Measurements from ENCODE around the gene ANKRD18B. TPM values are rescaled to one million over a fixed set of nuclear protein-coding genes. Genes with fewer than 3 reads are reported as not detected.
"Not testable (repeated sequence)": the region's sequence is repeated elsewhere in the genome, so short reads cannot be mapped to it uniquely, and the experiment has no call there.

ANKRD18B gene
- total RNA-seq, 1 experiment from 2014 or later = 5.4 TPM

GRCh38 chr9:33515342-33515995 is 8.6 kb upstream of the ANKRD18B start:
- H3K4me3 ChIP-seq (ENCODE audit: low read length); ATAC-seq; H3K9me3 ChIP-seq (ENCODE audit: low read length); H3K9me2 ChIP-seq (replicated peaks; ENCODE audit: low read length); POLR2A ChIA-PET (ENCODE audit: unreplicated experiment); H3K79me2 ChIP-seq (ENCODE audit: low read length); H3K36me3 ChIP-seq (ENCODE audit: low read depth, low read length); H3K27ac ChIP-seq (ENCODE audit: low read length); H3K4me1 ChIP-seq (ENCODE audit: insufficient read depth, low read length); H2AFZ ChIP-seq (ENCODE audit: low read length); CTCF ChIA-PET; H3K27me3 ChIP-seq (ENCODE audit: low read length); H3K9ac ChIP-seq (ENCODE audit: low read length); BruUV-seq (replicated peaks); H3F3A ChIP-seq (ENCODE audit: low read length, unreplicated experiment); H3K4me2 ChIP-seq (ENCODE audit: low read length); H4K20me1 ChIP-seq (ENCODE audit: low read length); DNase-seq: not testable (repeated sequence)
- intact Hi-C loops (cut with micrococcal nuclease) = loop anchor here (5.0 kb wide), 1 partner anchor 43 kb away; the partner anchor contains the start of gene NOL6

- H3K4me3 ChIP-seq (ENCODE audit: low read length); DNase-seq; H3K27ac ChIP-seq (ENCODE audit: low read length); H3K4me1 ChIP-seq (ENCODE audit: insufficient read depth, low read length); H3K9ac ChIP-seq (ENCODE audit: low read length); H3K36me3 ChIP-seq (ENCODE audit: low read depth, low read length); H2AFZ ChIP-seq (ENCODE audit: low read length); H4K20me1 ChIP-seq (ENCODE audit: low read length); H3K9me3 ChIP-seq (ENCODE audit: low read length); H3K4me2 ChIP-seq (ENCODE audit: low read length); POLR2A ChIA-PET (ENCODE audit: unreplicated experiment); H3K27me3 ChIP-seq (ENCODE audit: low read length); CTCF ChIA-PET; ATAC-seq; BruUV-seq (replicated peaks); H3F3A ChIP-seq (ENCODE audit: low read length, unreplicated experiment); H3K9me2 ChIP-seq (replicated peaks; ENCODE audit: low read length); H3K79me2 ChIP-seq (ENCODE audit: low read length): not testable (repeated sequence)
- intact Hi-C loops (cut with micrococcal nuclease) = loop anchor here (5.0 kb wide), 1 partner anchor 44 kb away; the partner anchor contains the start of gene NOL6
Measured at GRCh38 chr9:33516397-33516796, 7.7 kb upstream of the ANKRD18B start.

- Histone ChIP-seq H3K79me2 (ENCODE audit: low read length) (no peaks in the 10 kb centered on the region), H3K36me3 (ENCODE audit: low read depth, low read length) (no peaks in the 10 kb centered on the region), H3K4me3 (ENCODE audit: low read length) (no peak overlapping the region), H3K4me1 (ENCODE audit: insufficient read depth, low read length) (peaks cover 3% of the 10 kb centered on the region; the same call in 1 of the 2 replicates), H3K9ac (ENCODE audit: low read length) (no peak overlapping the region), H4K20me1 (ENCODE audit: low read length) (no peaks in the 10 kb centered on the region), H3K9me2 (replicated peaks; ENCODE audit: low read length) (no peaks in the 10 kb centered on the region), H3K27ac (ENCODE audit: low read length) (no peak overlapping the region), H3K9me3 (ENCODE audit: low read length) (no peaks in the 10 kb centered on the region), H3F3A (ENCODE audit: low read length, unreplicated experiment) (no peaks in the 10 kb centered on the region), H3K4me2 (ENCODE audit: low read length) (no peak overlapping the region), H3K27me3 (ENCODE audit: low read length) (no peaks in the 10 kb centered on the region), H2AFZ (ENCODE audit: low read length) (no peak overlapping the region)
- no TSS peak for BruUV-seq (replicated peaks)
- DNase-seq (peak; percentile 57), ATAC-seq (peak; percentile 71)
- TF ChIP-seq CTCF (conservative IDR thresholded peaks at IDR 0.05; ENCODE audit: low read depth, low read length) (peak; percentile 62), EZH2 (IDR thresholded peaks at IDR 0.05; ENCODE audit: low read length, unreplicated experiment) (no peak)
- intact Hi-C loops (cut with micrococcal nuclease) = loop anchor here (5.0 kb wide), 1 partner anchor 45 kb away; the partner anchor contains the start of gene NOL6
- ChIA-PET POLR2A (ENCODE audit: unreplicated experiment) (no interaction called here), CTCF (interaction anchor here (1.0 kb wide), 1 partner anchor 44 kb away, joined by 5 read pairs; the partner anchor contains the start of gene NOL6)
Measured at GRCh38 chr9:33517373-33517772, 6.7 kb upstream of the ANKRD18B start.

- H4K20me1 ChIP-seq (ENCODE audit: low read length); H3K36me3 ChIP-seq (ENCODE audit: low read depth, low read length); H3K9ac ChIP-seq (ENCODE audit: low read length); H3F3A ChIP-seq (ENCODE audit: low read length, unreplicated experiment); POLR2A ChIA-PET (ENCODE audit: unreplicated experiment); H3K9me2 ChIP-seq (replicated peaks; ENCODE audit: low read length); H3K9me3 ChIP-seq (ENCODE audit: low read length); H2AFZ ChIP-seq (ENCODE audit: low read length); H3K4me1 ChIP-seq (ENCODE audit: insufficient read depth, low read length); H3K79me2 ChIP-seq (ENCODE audit: low read length); H3K4me3 ChIP-seq (ENCODE audit: low read length); BruUV-seq (replicated peaks); H3K27me3 ChIP-seq (ENCODE audit: low read length); H3K27ac ChIP-seq (ENCODE audit: low read length): not testable (repeated sequence)
- CTCF ChIA-PET = interaction anchor here (1.0 kb wide), 1 partner anchor 44 kb away, joined by 5 read pairs; the partner anchor contains the start of gene NOL6
- ATAC-seq (peak; percentile 97), DNase-seq (peak; percentile 67)
- intact Hi-C loops (cut with micrococcal nuclease) = loop anchor here (5.0 kb wide), 1 partner anchor 46 kb away; the partner anchor contains the start of gene NOL6
- H3K4me2 ChIP-seq (ENCODE audit: low read length) = peak overlapping the region; percentile 61
Measured at GRCh38 chr9:33517934-33518577, 6.0 kb upstream of the ANKRD18B start.

- H3F3A ChIP-seq (ENCODE audit: low read length, unreplicated experiment); H4K20me1 ChIP-seq (ENCODE audit: low read length); POLR2A ChIA-PET (ENCODE audit: unreplicated experiment); ATAC-seq; H3K27ac ChIP-seq (ENCODE audit: low read length); H3K4me3 ChIP-seq (ENCODE audit: low read length); BruUV-seq (replicated peaks); H3K9ac ChIP-seq (ENCODE audit: low read length); H3K9me2 ChIP-seq (replicated peaks; ENCODE audit: low read length); CTCF ChIA-PET; H3K4me2 ChIP-seq (ENCODE audit: low read length); H3K36me3 ChIP-seq (ENCODE audit: low read depth, low read length); H2AFZ ChIP-seq (ENCODE audit: low read length); H3K27me3 ChIP-seq (ENCODE audit: low read length); H3K9me3 ChIP-seq (ENCODE audit: low read length); H3K4me1 ChIP-seq (ENCODE audit: insufficient read depth, low read length): not testable (repeated sequence)
- DNase-seq = peak; percentile 34
- intact Hi-C loops (cut with micrococcal nuclease) = loop anchor here (2.0 kb wide), 1 partner anchor 201 kb away; no protein-coding TSS in a partner anchor
- peaks cover 13% of the 10 kb centered on the region for H3K79me2 ChIP-seq (ENCODE audit: low read length)
Measured at GRCh38 chr9:33521861-33522260, 2.2 kb upstream of the ANKRD18B start.
